ENCODE results near the gene FGF14.
A peak's percentile ranks its signal among the peaks of the same experiment; 100 is the strongest.

The FGF14 gene

DNA sequence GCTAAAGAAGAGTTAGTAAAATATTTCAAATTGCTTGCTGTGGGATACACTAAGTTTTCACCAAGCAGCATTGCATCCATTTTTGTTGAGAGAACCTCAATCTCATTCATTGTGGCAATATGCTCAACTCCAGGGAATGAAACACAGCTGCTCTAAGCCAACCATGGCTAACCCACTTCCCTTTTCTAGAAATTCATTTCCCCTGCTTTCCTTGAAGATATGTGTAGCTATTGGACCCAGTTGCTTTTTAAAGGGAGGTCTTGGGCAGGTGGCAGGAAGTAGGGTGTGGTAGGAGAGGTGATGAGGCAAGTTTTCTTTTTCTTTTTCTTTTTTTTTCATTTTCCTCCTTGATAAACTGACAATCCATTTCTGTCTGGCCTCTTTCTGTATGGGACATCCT lies 452.2 kb downstream of the FGF14 start:
- no peaks in the 10 kb centered on the region for H3K36me3 ChIP-seq (ENCODE audit: control insufficient read depth, insufficient read depth, low read length)
- no peaks in the 10 kb centered on the region for H3K4me1 ChIP-seq (ENCODE audit: control insufficient read depth, low read depth, low read length)

GRCh38 chr13:101946401-101946800 lies 455.4 kb downstream of the FGF14 start:
- H3K79me2 ChIP-seq (ENCODE audit: control insufficient read depth, insufficient read depth, low read length) = no peaks in the 10 kb centered on the region
- no peaks in the 10 kb centered on the region for H3K27me3 ChIP-seq (ENCODE audit: insufficient read depth, low read length, poor library complexity)
- H3K18ac ChIP-seq (ENCODE audit: low read length) = no peak overlapping the region
- H3K4me1 ChIP-seq (ENCODE audit: control insufficient read depth, low read depth, low read length) = no peaks in the 10 kb centered on the region
- no peak overlapping the region for H3K9ac ChIP-seq (ENCODE audit: low read length)
- no peak overlapping the region for H4K5ac ChIP-seq (ENCODE audit: low read length)
- no peak overlapping the region for H4K8ac ChIP-seq (ENCODE audit: low read depth, low read length)
- H3K4me2 ChIP-seq (ENCODE audit: low read length) = no peak overlapping the region
- H3K79me1 ChIP-seq (ENCODE audit: low read length) = no peaks in the 10 kb centered on the region
- H3K23ac ChIP-seq (ENCODE audit: low read length) = no peak overlapping the region
- H2BK15ac ChIP-seq (replicated peaks; ENCODE audit: low read depth) = no peak overlapping the region
- H2BK120ac ChIP-seq (ENCODE audit: low read depth, low read length) = no peak overlapping the region
- no peak overlapping the region for H3K4ac ChIP-seq (ENCODE audit: low read depth, low read length)
- no peak overlapping the region for H2AK5ac ChIP-seq (ENCODE audit: low read length)
- H3K36me3 ChIP-seq (ENCODE audit: control insufficient read depth, insufficient read depth, low read length) = no peaks in the 10 kb centered on the region
- H2BK5ac ChIP-seq (ENCODE audit: low read length) = no peak overlapping the region
- H3K56ac ChIP-seq (ENCODE audit: low read length) = no peak overlapping the region
- no peak for DNase-seq
- H3K27ac ChIP-seq (ENCODE audit: low read depth, low read length) = no peak overlapping the region
- H3K4me3 ChIP-seq (ENCODE audit: low read length) = no peak overlapping the region

More for the DNA sequence above, 452.2 kb downstream of the FGF14 start:
- H3K4me3 ChIP-seq (ENCODE audit: low read length) = no peak overlapping the region
- H3K4me2 ChIP-seq (ENCODE audit: low read length) = no peak overlapping the region
- DNase-seq = no peak
- no peak overlapping the region for H4K8ac ChIP-seq (ENCODE audit: low read depth, low read length)
- no peak overlapping the region for H3K4ac ChIP-seq (ENCODE audit: low read depth, low read length)
- H2BK5ac ChIP-seq (ENCODE audit: low read length) = no peak overlapping the region
- H3K56ac ChIP-seq (ENCODE audit: low read length) = no peak overlapping the region
- H2BK15ac ChIP-seq (replicated peaks; ENCODE audit: low read depth) = no peak overlapping the region
- H2BK120ac ChIP-seq (ENCODE audit: low read depth, low read length) = no peak overlapping the region
- H2AK5ac ChIP-seq (ENCODE audit: low read length) = no peak overlapping the region
- H4K5ac ChIP-seq (ENCODE audit: low read length) = no peak overlapping the region
- H3K79me2 ChIP-seq (ENCODE audit: control insufficient read depth, insufficient read depth, low read length) = no peaks in the 10 kb centered on the region
- no peaks in the 10 kb centered on the region for H3K27me3 ChIP-seq (ENCODE audit: insufficient read depth, low read length, poor library complexity)
- H3K79me1 ChIP-seq (ENCODE audit: low read length) = no peaks in the 10 kb centered on the region
- no peak overlapping the region for H3K18ac ChIP-seq (ENCODE audit: low read length)
- H3K27ac ChIP-seq (ENCODE audit: low read depth, low read length) = no peak overlapping the region
- no peak overlapping the region for H3K23ac ChIP-seq (ENCODE audit: low read length)
- no peak overlapping the region for H3K9ac ChIP-seq (ENCODE audit: low read length)

DNA sequence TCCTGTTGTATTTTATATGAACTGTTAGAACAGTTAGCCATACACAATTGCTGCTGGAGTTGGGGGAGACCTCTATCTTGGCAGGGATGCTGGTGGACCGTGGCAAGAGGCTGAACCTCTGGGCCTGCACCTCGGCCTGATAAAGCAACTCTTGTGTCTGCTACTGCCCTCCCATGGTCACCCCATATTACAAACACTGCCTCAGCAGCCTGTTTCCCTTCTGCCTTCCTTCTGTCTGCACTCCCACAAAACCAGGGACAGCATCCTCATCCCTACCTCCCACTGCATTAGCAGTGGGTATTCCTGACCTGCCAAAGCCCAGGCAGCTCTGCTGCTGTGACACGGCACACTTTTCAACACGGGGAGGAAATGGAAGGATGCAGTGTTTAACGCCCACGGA lies 456.4 kb downstream of the FGF14 start:
- Histone ChIP-seq H3K4me1 (ENCODE audit: control insufficient read depth, low read depth, low read length) (no peaks in the 10 kb centered on the region), H2BK120ac (ENCODE audit: low read depth, low read length) (no peak overlapping the region), H3K18ac (ENCODE audit: low read length) (no peak overlapping the region), H2AK5ac (ENCODE audit: low read length) (no peak overlapping the region), H3K79me2 (ENCODE audit: control insufficient read depth, insufficient read depth, low read length) (no peaks in the 10 kb centered on the region), H3K36me3 (ENCODE audit: control insufficient read depth, insufficient read depth, low read length) (no peaks in the 10 kb centered on the region), H2BK15ac (replicated peaks; ENCODE audit: low read depth) (no peak overlapping the region), H4K8ac (ENCODE audit: low read depth, low read length) (no peak overlapping the region), H3K4me2 (ENCODE audit: low read length) (no peak overlapping the region), H3K27me3 (ENCODE audit: insufficient read depth, low read length, poor library complexity) (no peaks in the 10 kb centered on the region), H4K5ac (ENCODE audit: low read length) (no peak overlapping the region), H3K27ac (ENCODE audit: low read depth, low read length) (no peak overlapping the region), H3K4me3 (ENCODE audit: low read length) (no peak overlapping the region), H3K79me1 (ENCODE audit: low read length) (no peaks in the 10 kb centered on the region), H3K56ac (ENCODE audit: low read length) (no peak overlapping the region), H3K23ac (ENCODE audit: low read length) (no peak overlapping the region), H3K4ac (ENCODE audit: low read depth, low read length) (no peak overlapping the region), H3K9ac (ENCODE audit: low read length) (no peak overlapping the region), H2BK5ac (ENCODE audit: low read length) (no peak overlapping the region)
- no CpG with 5 or more reads among the region's 6 CpGs for WGBS (ENCODE audit: extremely low coverage, insufficient coverage, low lambda C conversion rate)
- peak; percentile 37 for DNase-seq

- H3K36me3 ChIP-seq (ENCODE audit: control insufficient read depth, insufficient read depth, low read length) = no peaks in the 10 kb centered on the region
- H4K5ac ChIP-seq (ENCODE audit: low read length) = no peak overlapping the region
- H3K23ac ChIP-seq (ENCODE audit: low read length) = no peak overlapping the region
- no peak overlapping the region for H3K4ac ChIP-seq (ENCODE audit: low read depth, low read length)
- no peaks in the 10 kb centered on the region for H3K27me3 ChIP-seq (ENCODE audit: insufficient read depth, low read length, poor library complexity)
- no CpG with 5 or more reads among the region's 2 CpGs for WGBS (ENCODE audit: extremely low coverage, insufficient coverage, low lambda C conversion rate)
- H3K4me1 ChIP-seq (ENCODE audit: control insufficient read depth, low read depth, low read length) = no peaks in the 10 kb centered on the region
- H4K8ac ChIP-seq (ENCODE audit: low read depth, low read length) = no peak overlapping the region
- H2BK120ac ChIP-seq (ENCODE audit: low read depth, low read length) = no peak overlapping the region
- no peak overlapping the region for H3K4me3 ChIP-seq (ENCODE audit: low read length)
- H2AK5ac ChIP-seq (ENCODE audit: low read length) = no peak overlapping the region
- no peak overlapping the region for H3K4me2 ChIP-seq (ENCODE audit: low read length)
- H2BK5ac ChIP-seq (ENCODE audit: low read length) = no peak overlapping the region
- no peak overlapping the region for H3K18ac ChIP-seq (ENCODE audit: low read length)
- H3K79me2 ChIP-seq (ENCODE audit: control insufficient read depth, insufficient read depth, low read length) = no peaks in the 10 kb centered on the region
- H3K27ac ChIP-seq (ENCODE audit: low read depth, low read length) = no peak overlapping the region
- H3K79me1 ChIP-seq (ENCODE audit: low read length) = no peaks in the 10 kb centered on the region
- H3K9ac ChIP-seq (ENCODE audit: low read length) = no peak overlapping the region
- no peak for DNase-seq
- H2BK15ac ChIP-seq (replicated peaks; ENCODE audit: low read depth) = no peak overlapping the region
- no peak overlapping the region for H3K56ac ChIP-seq (ENCODE audit: low read length)
These were observed 457.3 kb downstream of the FGF14 start for GRCh38 chr13:101944521-101944920.

GRCh38 chr13:101942535-101943157 lies 459.2 kb downstream of the FGF14 start:
- no CpG with 5 or more reads among the region's 2 CpGs for WGBS (ENCODE audit: extremely low coverage, insufficient coverage, low lambda C conversion rate)
- Histone ChIP-seq H4K8ac (ENCODE audit: low read depth, low read length) (no peak overlapping the region), H3K4me3 (ENCODE audit: low read length) (no peak overlapping the region), H2BK15ac (replicated peaks; ENCODE audit: low read depth) (no peak overlapping the region), H3K23ac (ENCODE audit: low read length) (no peak overlapping the region), H3K4me1 (ENCODE audit: control insufficient read depth, low read depth, low read length) (no peaks in the 10 kb centered on the region), H3K18ac (ENCODE audit: low read length) (no peak overlapping the region), H2BK5ac (ENCODE audit: low read length) (no peak overlapping the region), H3K4me2 (ENCODE audit: low read length) (no peak overlapping the region), H3K4ac (ENCODE audit: low read depth, low read length) (no peak overlapping the region), H3K27ac (ENCODE audit: low read depth, low read length) (no peak overlapping the region), H3K79me2 (ENCODE audit: control insufficient read depth, insufficient read depth, low read length) (no peaks in the 10 kb centered on the region), H4K5ac (ENCODE audit: low read length) (no peak overlapping the region), H3K9ac (ENCODE audit: low read length) (no peak overlapping the region), H3K79me1 (ENCODE audit: low read length) (no peaks in the 10 kb centered on the region), H3K27me3 (ENCODE audit: insufficient read depth, low read length, poor library complexity) (no peaks in the 10 kb centered on the region), H2BK120ac (ENCODE audit: low read depth, low read length) (no peak overlapping the region), H2AK5ac (ENCODE audit: low read length) (no peak overlapping the region), H3K36me3 (ENCODE audit: control insufficient read depth, insufficient read depth, low read length) (no peaks in the 10 kb centered on the region), H3K56ac (ENCODE audit: low read length) (no peak overlapping the region)
- DNase-seq = no peak

DNA sequence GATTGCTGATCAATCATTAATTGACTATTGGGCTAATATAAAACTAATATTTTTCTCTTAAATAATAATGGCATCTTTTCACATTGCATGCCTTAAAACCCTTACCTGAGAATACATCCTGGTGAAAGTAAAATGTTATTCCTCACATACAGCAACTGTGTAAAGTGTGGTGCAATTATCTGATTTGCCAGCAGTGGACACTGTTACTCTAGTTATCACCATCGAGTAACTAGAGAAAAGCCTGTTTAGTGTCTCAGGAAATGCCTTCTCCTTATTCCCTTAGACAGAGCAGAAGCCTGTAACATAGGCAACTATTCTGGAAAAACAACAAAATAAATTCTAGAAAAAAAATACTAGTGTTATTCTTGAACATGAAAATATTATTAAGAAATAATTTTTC lies 459.8 kb downstream of the FGF14 start:
- H2BK15ac ChIP-seq (replicated peaks; ENCODE audit: low read depth) = no peak overlapping the region
- no peaks in the 10 kb centered on the region for H3K36me3 ChIP-seq (ENCODE audit: control insufficient read depth, insufficient read depth, low read length)
- H3K23ac ChIP-seq (ENCODE audit: low read length) = no peak overlapping the region
- peak; percentile 71 for DNase-seq
- no peaks in the 10 kb centered on the region for H3K79me1 ChIP-seq (ENCODE audit: low read length)
- no CpG with 5 or more reads among the region's 1 CpG for WGBS (ENCODE audit: extremely low coverage, insufficient coverage, low lambda C conversion rate)
- H3K9ac ChIP-seq (ENCODE audit: low read length) = no peak overlapping the region
- H3K4ac ChIP-seq (ENCODE audit: low read depth, low read length) = no peak overlapping the region
- no peak overlapping the region for H2AK5ac ChIP-seq (ENCODE audit: low read length)
- no peak overlapping the region for H3K18ac ChIP-seq (ENCODE audit: low read length)
- H3K4me1 ChIP-seq (ENCODE audit: control insufficient read depth, low read depth, low read length) = no peaks in the 10 kb centered on the region
- H2BK5ac ChIP-seq (ENCODE audit: low read length) = no peak overlapping the region
- no peak overlapping the region for H2BK120ac ChIP-seq (ENCODE audit: low read depth, low read length)
- H3K56ac ChIP-seq (ENCODE audit: low read length) = no peak overlapping the region
- H3K4me3 ChIP-seq (ENCODE audit: low read length) = no peak overlapping the region
- no peak overlapping the region for H4K8ac ChIP-seq (ENCODE audit: low read depth, low read length)
- H3K4me2 ChIP-seq (ENCODE audit: low read length) = no peak overlapping the region
- no peaks in the 10 kb centered on the region for H3K27me3 ChIP-seq (ENCODE audit: insufficient read depth, low read length, poor library complexity)
- H3K27ac ChIP-seq (ENCODE audit: low read depth, low read length) = no peak overlapping the region
- no peak overlapping the region for H4K5ac ChIP-seq (ENCODE audit: low read length)
- H3K79me2 ChIP-seq (ENCODE audit: control insufficient read depth, insufficient read depth, low read length) = no peaks in the 10 kb centered on the region
